GM13977 (cell line): ENCODE results near the gene SGCA.
A peak's percentile ranks its signal among the peaks of the same experiment; 100 is the strongest.

Experiments
- DNase-seq: peaks from one replicate; pipeline ENCODE4 v3.0.0; 2012; ENCODE audit warnings: low spot score
- in situ Hi-C: fragments of 300-500 bp; cut with MboI; formaldehyde crosslinking; loops from one replicate; pipeline ENCODE4 v1.12.0; 2022; ENCODE audit warnings: low sequenced_read_pairs, low pct_unique_long_range_greater_than_20kb, mixed read lengths, inconsistent platforms; ENCODE audit not compliant: unreplicated experiment
- TF ChIP-seq, protein P1 (sequence below): IDR thresholded peaks from 2 replicates; pipeline ENCODE4 v1.5.1; 2012; ENCODE audit warnings: mild to moderate bottlenecking, control low read depth; ENCODE audit not compliant: insufficient read depth; ENCODE audit errors: extremely low read depth, missing control alignments

SGCA gene

GRCh38 chr17:50200457-50201275 lies 34.9 kb downstream of the SGCA start:
- peak; percentile 95 for DNase-seq
- in situ Hi-C loops = no loop called here
- TF ChIP-seq, protein P1, sequence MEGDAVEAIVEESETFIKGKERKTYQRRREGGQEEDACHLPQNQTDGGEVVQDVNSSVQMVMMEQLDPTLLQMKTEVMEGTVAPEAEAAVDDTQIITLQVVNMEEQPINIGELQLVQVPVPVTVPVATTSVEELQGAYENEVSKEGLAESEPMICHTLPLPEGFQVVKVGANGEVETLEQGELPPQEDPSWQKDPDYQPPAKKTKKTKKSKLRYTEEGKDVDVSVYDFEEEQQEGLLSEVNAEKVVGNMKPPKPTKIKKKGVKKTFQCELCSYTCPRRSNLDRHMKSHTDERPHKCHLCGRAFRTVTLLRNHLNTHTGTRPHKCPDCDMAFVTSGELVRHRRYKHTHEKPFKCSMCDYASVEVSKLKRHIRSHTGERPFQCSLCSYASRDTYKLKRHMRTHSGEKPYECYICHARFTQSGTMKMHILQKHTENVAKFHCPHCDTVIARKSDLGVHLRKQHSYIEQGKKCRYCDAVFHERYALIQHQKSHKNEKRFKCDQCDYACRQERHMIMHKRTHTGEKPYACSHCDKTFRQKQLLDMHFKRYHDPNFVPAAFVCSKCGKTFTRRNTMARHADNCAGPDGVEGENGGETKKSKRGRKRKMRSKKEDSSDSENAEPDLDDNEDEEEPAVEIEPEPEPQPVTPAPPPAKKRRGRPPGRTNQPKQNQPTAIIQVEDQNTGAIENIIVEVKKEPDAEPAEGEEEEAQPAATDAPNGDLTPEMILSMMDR = peak; percentile 76

GRCh38 chr17:50201276-50201854 lies 35.6 kb downstream of the SGCA start, which contains the start of gene COL1A1:
TSS of gene COL1A1 (minus strand) at chr17:50201631. CDS start at chr17:50201513, 118 bp downstream.
- in situ Hi-C loops = no loop called here
- TF ChIP-seq, protein P1 = no peak
- no peak for DNase-seq

DNA sequence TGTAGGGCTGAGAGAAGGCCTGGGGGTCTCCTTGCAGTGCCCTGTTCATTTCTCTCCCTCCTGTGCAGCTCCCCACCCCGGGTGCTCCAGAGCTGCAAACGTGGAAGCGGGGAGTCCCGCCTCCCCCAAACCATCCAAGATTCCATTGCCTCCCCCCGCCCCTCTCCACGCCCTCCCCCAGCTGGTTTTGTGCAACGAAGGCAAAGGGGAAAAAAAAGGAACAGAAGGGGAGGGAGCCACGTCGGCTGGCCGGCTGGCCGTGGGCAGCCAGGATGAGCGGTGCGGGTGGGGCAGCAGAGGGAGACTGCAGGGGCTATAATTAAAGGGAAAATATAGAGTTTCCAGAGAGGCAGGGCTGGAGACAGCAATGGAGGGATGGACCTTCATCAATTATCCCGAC lies 37.3 kb downstream of the SGCA start:
- TF ChIP-seq, protein P1 = no peak
- no peak for DNase-seq
- in situ Hi-C loops = no loop called here

DNA sequence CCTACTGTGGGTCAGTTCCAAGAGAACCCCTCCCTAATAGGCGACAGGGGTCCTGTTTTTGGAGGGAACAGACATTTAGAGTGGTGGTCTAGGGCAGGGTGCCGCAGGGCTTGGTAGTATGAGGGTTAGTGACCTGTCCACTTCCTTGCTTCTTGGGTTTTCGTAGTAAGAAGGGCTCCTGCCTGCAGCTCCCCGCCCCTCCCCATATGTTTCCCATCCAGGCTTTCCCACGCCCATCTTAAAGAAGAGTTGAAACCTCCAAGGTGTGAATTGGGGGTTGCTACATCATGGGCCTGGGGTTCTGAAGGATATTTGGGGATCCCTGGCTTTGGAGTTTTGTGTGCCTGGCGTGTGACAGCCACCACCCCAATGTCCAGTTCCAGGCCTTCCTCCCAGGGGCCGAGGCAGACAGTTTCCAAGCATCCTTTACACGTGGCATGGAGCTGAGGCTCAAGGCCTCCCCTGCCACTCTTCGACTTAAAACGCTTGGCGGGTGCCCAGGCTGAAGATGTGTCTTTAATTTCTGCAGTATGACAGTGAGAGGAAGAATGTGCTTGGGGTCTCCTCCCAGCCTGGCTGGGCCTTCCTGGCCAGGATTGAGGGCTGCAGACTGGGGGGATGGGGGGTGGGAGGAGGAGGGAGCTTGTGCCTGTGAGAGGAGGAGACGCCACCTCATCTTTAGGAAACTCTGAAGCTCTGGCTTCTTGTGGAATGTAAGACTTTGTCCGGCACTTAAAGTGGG lies 38.0 kb downstream of the SGCA start:
- in situ Hi-C loops = no loop called here
- DNase-seq = no peak
- TF ChIP-seq, protein P1 = no peak

DNA sequence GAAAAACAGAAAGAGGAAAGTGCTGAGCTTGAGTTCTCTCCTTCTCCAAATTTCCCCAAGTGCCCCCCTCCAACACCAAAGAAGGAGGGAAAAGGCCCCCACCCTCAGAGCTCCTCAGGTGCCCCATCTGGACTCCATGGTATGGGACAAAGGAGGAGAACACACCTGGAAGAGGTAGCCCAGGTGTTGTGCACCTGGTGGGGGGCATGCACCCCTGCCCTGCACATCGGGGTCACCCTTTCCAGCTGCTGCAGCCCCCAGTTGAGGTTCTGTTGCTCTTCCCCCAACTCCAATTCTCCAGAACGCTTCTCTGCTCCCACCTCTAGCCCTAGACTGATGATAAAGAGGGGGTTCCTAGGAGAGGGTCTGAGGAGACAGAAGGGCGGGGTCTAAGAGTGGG lies 38.6 kb downstream of the SGCA start:
- no peak for DNase-seq
- in situ Hi-C loops = no loop called here
- TF ChIP-seq, protein P1 = no peak

DNA sequence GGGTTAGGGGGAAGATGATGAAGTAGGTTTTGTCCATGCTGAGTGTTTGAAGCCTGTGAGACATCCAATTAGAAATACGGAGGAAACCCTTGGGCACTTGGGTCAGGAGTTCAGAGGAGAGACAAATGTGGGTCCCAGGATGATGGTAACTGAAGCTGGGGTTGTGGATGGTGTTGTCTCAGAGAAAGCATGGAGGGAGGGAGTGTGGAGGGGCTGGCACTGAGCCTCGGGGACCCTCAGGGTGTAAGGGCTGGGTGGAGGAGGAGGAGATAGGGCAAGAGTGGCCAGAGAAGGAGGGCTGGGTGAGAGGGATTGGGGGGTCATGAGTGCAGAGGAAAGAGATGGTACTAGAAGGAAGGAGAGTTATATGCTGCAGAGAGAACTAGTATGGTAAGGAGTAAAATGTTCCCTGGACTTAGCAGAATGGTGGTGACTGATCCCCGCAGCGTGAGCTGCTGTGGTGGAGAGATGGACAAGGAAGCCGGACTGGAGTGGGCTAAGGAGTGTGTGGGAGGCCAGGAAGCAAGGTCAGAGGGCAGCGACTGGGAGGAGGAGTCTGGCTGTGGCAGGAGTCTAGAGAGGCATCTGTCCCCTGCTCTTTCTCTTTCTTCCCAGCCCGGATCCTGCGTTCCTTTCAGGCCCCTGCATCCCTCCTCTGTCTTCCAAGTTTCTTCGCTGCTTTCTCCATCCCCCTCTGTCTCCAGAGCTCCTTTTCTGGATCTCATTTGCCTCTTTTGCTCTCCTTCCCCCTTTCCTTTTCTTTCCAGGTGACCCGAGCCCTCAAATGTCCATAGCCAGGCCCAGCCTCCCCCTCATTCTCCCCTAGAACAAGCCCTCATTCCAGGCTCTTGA lies 39.5 kb downstream of the SGCA start:
- TF ChIP-seq, protein P1 = no peak
- no peak for DNase-seq
- in situ Hi-C loops = no loop called here
